NCI-H2196 treated with DMSO at 0.1 percent for 48 hours (cell line): Measurements from ENCODE around the gene HTT.

Experiments
- DNase-seq: peaks from one replicate; lab custom pipeline; 2025; ENCODE audit not compliant: unreplicated experiment; lab: John Stamatoyannopoulos, UW

The HTT gene

DNA sequence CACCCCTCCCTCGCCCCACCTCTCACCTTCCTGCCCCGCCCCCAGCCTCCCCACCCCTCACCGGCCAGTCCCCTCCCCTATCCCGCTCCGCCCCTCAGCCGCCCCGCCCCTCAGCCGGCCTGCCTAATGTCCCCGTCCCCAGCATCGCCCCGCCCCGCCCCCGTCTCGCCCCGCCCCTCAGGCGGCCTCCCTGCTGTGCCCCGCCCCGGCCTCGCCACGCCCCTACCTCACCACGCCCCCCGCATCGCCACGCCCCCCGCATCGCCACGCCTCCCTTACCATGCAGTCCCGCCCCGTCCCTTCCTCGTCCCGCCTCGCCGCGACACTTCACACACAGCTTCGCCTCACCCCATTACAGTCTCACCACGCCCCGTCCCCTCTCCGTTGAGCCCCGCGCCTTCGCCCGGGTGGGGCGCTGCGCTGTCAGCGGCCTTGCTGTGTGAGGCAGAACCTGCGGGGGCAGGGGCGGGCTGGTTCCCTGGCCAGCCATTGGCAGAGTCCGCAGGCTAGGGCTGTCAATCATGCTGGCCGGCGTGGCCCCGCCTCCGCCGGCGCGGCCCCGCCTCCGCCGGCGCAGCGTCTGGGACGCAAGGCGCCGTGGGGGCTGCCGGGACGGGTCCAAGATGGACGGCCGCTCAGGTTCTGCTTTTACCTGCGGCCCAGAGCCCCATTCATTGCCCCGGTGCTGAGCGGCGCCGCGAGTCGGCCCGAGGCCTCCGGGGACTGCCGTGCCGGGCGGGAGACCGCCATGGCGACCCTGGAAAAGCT lies at the start of gene HTT, which contains the start of gene HTT-AS:
HTT (plus strand) TSS at position 604 of the 768 bp plus-strand sequence; CDS start at position 749, 145 bp downstream.
HTT-AS (minus strand) TSS at position 461 of the 768 bp plus-strand sequence.
- DNase-seq = peak; percentile 91

DNA sequence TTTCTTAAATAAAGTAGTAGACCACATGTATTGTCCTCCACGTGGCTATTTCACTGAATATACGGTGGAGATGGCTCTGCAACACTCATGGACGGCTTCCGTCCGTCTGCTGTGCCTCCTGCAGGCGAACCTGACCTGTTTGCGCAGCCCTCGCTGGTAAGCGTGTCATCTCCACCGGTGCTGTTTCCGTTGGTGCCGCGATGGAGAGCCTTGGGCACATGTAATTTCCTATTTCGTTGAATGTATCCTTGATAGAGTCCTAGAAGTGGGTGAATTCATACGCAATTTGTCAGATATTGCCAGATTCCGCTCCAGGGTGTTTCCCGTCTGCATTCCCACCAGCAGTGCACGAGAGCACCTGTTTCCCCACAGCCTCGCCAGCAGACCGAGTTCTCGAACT lies 48.6 kb upstream of the HTT start:
- DNase-seq = no peak

GRCh38 chr4:3026540-3026939 lies 47.9 kb upstream of the HTT start:
- DNase-seq = no peak

DNA sequence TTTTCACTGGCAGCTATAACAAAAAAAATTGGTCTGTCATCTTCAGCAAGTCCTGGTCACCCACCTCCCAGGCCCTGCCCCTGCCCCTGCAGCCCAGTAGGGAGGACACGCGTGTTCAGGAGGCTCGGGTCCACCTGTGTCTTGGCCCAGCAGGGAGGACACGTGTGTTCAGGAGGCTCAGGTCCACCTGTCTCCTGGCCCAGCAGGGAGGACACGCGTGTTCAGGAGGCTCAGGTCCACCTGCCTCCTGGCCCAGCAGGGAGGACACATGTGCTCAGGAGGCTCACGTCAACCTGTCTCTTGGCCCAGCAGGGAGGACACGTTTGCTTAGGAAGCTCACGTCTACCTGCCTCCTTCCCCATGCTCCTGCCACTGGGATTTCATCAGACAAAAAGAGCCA lies 45.0 kb upstream of the HTT start:
- DNase-seq = no peak

DNA sequence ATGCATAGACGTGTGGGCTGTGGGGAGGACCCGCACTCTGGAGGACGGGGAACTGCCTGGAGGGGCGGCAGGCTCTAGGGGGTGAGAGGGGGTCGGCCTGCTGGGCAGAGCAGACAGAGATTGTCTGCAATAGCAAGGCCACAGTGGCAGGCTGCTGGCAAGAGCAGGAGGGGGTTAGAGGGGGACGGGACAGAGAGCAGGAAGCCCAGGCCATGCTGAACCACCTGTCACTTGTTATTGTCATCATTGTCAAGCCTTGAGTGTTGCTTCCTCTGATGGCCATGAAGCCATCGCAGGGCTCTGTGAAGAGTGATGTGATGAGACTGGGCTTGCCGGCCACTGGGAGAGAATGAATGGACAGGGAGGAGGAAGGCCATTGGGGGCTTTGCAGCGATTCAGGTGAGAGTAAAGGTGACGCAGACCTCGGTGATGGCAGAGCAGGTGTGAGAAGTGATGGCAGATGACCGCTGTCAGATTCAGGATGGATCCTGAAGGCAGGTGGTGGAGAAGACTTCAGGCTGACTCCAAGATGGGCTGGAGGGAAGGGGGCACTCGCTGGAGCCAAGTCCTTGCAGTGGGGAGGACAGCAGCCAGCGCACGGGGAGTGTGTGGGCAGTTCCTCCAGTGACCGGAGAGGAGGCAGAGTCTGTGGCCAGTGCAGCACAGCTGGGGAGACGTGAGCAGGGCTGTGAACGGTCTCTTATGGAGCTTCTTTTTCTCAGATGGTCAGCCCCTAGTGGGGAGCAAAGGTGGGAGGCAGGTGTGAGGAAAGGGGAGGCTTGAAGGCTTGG lies 43.7 kb upstream of the HTT start:
- DNase-seq = no peak

GRCh38 chr4:3031357-3032082 lies 43.0 kb upstream of the HTT start:
- DNase-seq = peak; percentile 61

DNA sequence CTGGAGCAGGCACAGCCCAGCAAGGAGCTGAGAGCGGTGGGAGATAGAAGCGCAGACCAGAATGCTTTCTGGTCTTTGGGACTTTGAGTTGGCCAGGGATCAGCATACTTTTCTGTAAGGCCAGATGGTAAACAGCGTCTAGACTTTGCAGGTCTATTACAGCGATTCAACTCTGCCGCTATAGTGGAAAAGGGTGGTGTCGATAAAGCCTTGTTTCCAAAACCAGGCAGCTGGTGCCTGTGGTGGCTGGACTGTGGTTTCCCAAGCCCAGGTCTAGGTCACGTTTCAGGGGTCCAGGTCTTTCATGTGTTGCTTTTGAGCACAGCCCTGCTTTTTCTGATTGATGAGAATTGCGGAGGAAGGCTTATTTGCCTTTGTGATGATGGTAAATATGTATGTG lies 40.2 kb upstream of the HTT start:
- no peak for DNase-seq

DNA sequence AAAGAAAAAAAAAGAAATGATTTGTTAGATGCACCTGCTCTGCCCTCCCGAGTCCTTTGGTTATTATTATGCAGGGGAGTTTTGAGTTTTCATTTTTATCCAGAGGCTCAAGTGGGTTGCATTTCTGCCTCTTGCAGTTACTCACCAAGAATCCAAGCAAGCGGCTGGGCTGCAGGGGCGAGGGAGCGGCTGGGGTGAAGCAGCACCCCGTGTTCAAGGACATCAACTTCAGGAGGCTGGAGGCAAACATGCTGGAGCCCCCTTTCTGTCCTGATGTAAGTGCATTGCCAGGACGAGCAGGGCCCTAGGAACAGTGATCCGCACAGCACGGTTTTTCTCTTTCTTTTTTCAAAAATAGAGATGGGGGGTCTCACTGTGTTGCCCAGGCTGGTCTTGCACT lies 39.2 kb upstream of the HTT start:
- DNase-seq = no peak

DNA sequence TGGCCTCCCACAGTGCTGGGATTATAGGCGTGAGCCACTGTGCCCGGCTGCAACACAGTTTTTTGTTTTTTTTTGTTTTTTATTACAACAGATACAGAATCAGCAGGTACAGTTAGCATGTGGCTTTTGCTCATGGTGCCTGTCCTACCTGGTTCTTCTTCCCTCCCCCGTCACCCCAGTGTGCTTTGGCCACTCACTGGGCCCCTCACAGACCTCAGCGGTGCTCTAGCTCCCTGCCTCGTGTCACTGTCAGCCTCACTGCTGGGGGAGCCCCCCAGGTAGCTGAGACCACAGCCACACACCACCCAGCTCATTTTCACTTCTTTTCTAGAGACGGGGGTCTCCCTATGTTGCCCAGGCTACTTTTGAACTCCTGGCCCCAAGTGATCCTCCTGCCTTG lies 38.8 kb upstream of the HTT start:
- DNase-seq = no peak

DNA sequence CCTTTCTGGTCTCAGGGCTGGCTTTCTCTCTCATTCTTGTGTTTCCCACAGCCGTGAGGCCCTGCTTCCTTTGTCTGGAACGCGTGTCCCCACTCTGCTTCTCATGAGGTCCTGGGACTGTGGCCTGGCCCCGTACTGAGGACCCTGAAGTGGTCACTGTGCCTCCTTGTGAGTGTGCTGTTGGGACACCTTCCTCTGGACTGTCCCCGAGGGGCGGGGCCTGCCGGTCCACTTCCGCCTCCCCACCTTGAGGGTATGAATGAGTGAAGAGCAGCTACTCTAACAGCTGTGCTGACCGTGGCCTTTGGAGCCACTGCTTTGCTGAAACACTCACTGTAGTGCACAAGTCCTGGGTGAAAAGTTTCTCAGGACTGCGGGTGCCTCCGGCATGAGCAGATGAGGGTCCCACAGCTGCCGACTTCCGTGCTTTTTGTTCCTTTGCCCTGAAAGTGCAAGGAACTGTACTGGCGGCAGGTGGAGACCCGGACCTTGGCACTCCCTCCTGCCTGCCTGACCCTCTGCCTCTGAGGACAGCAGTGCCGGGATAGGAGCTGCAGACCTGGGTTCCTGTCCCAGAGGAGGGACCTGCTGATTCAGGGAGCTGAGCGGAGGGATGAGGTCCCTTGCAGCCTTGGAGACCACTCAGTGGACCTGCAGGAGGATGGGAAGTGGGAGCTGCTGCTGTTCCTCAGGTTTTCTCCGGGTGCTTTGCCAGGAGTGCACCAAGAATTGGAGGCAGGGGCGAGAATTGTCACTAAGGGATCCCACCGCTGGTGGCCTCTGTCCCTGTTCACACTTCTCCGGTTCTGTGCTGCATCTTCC lies 38.1 kb upstream of the HTT start:
- no peak for DNase-seq

DNA sequence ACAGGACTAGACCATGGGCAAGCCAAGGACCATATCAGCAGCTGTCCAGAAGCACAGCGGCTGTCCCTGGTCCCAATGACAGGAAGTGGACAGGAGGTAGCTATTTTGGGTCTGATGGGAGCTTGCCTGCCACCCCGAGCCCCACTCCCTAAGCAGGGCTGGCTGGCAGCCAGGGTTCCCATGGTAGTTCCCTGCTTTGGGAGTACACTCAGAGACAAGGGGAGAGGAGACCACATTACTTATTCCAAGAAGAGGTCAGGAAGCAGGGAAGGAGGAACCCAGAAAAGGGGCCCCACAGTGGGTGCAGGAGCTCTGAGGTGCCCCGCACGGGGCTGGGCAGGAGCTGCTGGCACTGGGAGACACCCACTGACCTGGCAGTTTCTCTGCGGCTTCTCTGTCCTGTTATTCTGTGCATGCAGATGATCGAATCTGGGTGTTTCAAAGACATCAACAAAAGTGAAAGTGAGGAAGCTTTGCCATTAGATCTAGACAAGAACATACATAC lies 36.5 kb upstream of the HTT start:
- DNase-seq = no peak

- no peak for DNase-seq
Observed at GRCh38 chr4:3039706-3040366, 34.6 kb upstream of the HTT start.

DNA sequence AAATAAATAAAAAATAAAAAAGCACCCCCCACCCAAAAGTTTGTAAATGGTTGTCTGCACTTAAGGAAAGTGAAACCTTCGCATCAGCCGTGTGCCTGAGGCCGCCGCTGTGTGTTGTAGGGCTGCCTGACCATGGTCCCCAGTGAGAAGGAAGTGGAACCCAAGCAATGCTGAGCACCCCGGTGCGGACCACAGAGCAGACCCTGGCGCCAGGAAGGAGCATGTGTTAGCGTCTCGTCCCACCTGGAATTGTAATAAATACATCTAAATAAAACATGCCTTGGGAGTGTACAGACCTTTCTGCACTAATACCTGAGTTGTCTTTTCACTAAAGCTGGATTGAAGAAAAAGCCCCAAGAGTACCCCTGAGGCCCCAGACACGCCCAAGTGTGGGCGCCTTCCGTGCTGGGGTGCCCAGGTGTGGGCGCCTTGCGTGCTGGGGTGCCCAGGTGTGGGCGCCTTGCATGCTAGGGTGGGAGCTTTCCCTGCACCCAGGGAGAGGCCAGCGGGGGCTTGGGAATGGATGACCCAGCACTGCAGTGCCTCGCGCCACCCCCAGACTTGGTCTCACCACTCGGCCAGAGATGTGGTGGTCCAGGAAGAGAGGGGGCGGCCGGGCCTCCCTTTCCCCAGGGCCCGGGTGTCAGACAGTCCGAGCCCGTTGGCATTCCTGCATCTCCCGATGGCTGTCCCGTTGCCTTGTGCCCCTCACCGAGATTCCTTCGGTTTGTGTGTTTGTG lies 33.9 kb upstream of the HTT start:
- DNase-seq = no peak

DNA sequence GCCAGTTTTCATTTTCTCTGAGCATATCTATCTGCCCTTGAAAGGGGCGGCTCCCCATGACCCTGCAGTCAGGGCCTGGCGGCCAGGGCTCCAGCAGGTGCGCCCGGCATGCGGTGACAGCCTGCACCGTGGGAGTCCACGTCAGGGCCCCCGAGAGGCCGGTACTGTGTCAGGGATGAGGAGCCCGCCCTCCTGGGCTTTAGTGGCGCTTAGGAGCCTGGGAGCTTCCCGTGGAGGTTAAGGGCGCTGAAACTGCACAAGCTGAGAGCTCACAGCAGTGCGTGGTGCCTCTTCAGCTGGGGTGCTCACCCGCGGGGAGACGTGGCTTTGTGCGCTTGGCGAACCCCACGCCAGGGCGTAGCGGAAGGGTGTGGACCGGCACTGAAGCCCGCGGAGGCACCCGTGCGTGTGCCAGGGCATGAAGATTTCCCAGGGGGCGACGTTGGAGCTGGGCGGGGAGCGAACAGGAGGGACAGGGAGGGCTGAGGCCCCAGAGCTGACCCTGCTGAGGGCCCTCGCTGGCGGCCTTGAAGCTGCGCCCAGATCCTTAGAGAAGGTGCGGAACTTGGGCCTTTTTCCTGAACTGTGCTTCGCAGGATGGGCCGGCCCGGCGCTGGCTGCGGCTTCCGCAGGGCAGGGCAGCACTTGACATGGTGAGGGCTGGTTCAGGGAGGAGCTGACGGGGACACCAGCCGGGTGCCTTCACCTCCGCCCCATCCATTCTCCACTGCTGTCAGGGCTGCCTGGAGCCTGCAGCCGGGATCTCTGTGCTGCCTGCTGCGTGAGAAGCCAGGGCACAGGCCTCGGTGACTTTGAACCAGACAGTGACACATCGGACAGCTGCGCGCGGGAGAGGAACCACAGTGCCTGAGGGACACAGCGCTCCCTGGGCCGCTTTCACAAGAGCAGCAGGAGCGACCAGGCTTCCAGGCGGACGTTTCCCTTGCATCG lies 33.0 kb upstream of the HTT start:
- DNase-seq = no peak

DNA sequence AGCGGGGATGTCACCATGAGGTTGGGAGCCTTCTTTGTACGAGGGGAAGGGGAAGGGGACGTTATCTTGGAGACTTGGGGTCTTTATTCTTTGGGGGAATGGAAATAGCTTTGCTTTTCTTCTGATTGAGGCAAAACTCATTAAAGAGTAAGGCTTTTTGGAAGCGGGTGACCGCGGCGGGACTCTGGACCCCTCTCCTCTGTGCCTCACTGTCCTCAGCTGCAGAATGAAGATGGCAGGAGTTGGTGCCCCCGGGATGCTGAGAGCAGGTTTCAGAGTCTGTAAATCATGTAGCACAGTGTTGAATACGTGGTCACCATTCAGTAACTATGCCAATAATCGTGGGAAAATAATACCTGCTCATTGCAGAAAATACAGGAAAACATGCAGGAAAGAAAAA lies 32.3 kb upstream of the HTT start:
- DNase-seq = no peak

DNA sequence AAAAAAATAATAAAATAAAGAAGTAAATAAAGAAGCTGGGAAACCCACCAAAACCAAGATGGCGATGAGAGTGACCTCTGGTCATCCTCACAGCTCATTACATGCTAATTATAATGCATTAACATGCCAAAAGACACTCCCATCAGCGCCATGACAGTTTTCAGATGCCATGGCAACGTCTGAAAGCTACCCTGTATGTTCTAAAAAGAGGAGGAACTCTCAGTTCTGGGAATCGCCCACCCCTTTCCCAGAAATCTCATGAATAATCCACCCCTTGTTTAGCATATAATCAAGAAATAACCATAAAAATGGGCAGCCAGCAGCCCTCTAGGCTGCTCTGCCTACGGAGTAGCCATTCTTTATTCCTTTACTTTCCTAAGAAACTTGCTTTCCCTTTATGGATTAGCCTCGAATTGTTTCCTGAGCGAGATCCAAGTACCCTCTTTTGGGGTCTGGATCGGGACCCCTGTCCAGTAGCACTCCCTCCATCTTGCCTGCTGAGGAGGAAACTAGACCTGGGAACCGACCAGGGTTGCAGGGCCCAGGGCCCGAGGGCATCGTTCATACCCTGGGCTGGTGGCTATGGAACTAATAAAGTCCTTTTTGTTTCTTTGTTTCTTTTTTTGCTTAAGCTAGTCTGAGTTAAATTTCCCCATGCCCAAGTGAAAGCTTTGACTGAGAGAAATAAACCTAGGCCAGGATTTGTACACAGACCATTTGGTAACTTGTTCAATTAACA lies 31.0 kb upstream of the HTT start:
- no peak for DNase-seq
